Keratinocyte (primary cell): ENCODE results near the gene CACNA1B. TPM values are rescaled to one million over a fixed set of nuclear protein-coding genes. Genes with fewer than 3 reads are reported as not detected.

Experiments used
- DNase-seq: peaks from one replicate; pipeline ENCODE4 v3.0.0-alpha.2; 2011; ENCODE audit warnings: low read depth, missing footprints, low spot score
- FAIRE-seq: peaks from 2 replicates; lab custom pipeline; 2011; peaks lifted over from hg19 to GRCh38; lab: Jason Lieb, UNC
- H2AFZ ChIP-seq: 2 replicates; pipeline ENCODE4 v1.6.0; 2012; ENCODE audit warnings: low read length, control low read depth, inconsistent platforms; ENCODE audit not compliant: control insufficient read depth
- H3K27ac ChIP-seq: 2 replicates; pipeline ENCODE4 v1.5.1; 2011; ENCODE audit warnings: low read length; ENCODE audit not compliant: control insufficient read depth, insufficient read depth
- H3K27me3 ChIP-seq: 3 replicates; pipeline ENCODE4 v1.6.0; 2011; ENCODE audit warnings: low read length; ENCODE audit not compliant: control insufficient read depth, insufficient read depth; ENCODE audit errors: extremely low read depth
- H3K36me3 ChIP-seq, 2 experiments: 2 replicates in 1 of 2; 3 replicates in 1 of 2; pipeline ENCODE4 v1.5.1; 2011; ENCODE audit warnings: low read length in 2 of 2, mild to moderate bottlenecking in 1 of 2; ENCODE audit not compliant: control insufficient read depth in 2 of 2, insufficient read depth in 2 of 2; ENCODE audit errors: extremely low read depth in 1 of 2
- H3K4me1 ChIP-seq: 3 replicates; pipeline ENCODE4 v1.5.1; 2011; ENCODE audit warnings: low read length; ENCODE audit not compliant: control insufficient read depth, insufficient read depth; ENCODE audit errors: extremely low read depth
- H3K4me2 ChIP-seq: 3 replicates; pipeline ENCODE4 v1.6.0; 2011; ENCODE audit warnings: low read depth, low read length; ENCODE audit not compliant: control insufficient read depth, insufficient read depth; ENCODE audit errors: extremely low read depth
- H3K4me3 ChIP-seq, 3 experiments: fragments of 200-600 bp in 1 of 3; sonication (generic) in 1 of 3; 2 replicates in 2 of 3; 3 replicates in 1 of 3; pipeline ENCODE4 v1.5.1; 2011 to 2016; ENCODE audit warnings: low read length in 3 of 3, mild to moderate bottlenecking in 3 of 3, control low read depth in 2 of 3, inconsistent platforms in 1 of 3, low read depth in 1 of 3, mixed read lengths in 1 of 3, mixed run types in 1 of 3, moderate library complexity in 1 of 3; ENCODE audit not compliant: control insufficient read depth in 2 of 3, insufficient read depth in 2 of 3; ENCODE audit errors: extremely low read depth in 1 of 3
- H3K79me2 ChIP-seq: 2 replicates; pipeline ENCODE4 v1.6.0; 2012; ENCODE audit warnings: low read length; ENCODE audit not compliant: control insufficient read depth, insufficient read depth
- H3K9ac ChIP-seq: 3 replicates; pipeline ENCODE4 v1.6.0; 2011; ENCODE audit warnings: low read length; ENCODE audit not compliant: control insufficient read depth, insufficient read depth; ENCODE audit errors: extremely low read depth
- H3K9me1 ChIP-seq: 3 replicates; pipeline ENCODE4 v1.6.0; 2011; ENCODE audit warnings: low read length; ENCODE audit not compliant: control insufficient read depth, insufficient read depth; ENCODE audit errors: extremely low read depth
- H3K9me3 ChIP-seq: 2 replicates; pipeline ENCODE4 v1.5.1; 2012; ENCODE audit warnings: low read depth, low read length; ENCODE audit not compliant: control insufficient read depth
- H4K20me1 ChIP-seq: 3 replicates; pipeline ENCODE4 v1.6.0; 2011; ENCODE audit warnings: low read length; ENCODE audit not compliant: control insufficient read depth, insufficient read depth; ENCODE audit errors: extremely low read depth
- CTCF ChIP-seq, 3 experiments: IDR thresholded peaks in 1 of 3; conservative IDR thresholded peaks in 1 of 3; optimal IDR thresholded peaks in 1 of 3; 2 replicates in 2 of 3; 3 replicates in 1 of 3; pipeline versions ENCODE3 to v1.5.1; 2011; ENCODE audit warnings: low read length in 3 of 3, mild to moderate bottlenecking in 3 of 3, moderate library complexity in 2 of 3, control low read depth in 1 of 3, inconsistent platforms in 1 of 3; ENCODE audit not compliant: insufficient read depth in 2 of 3; ENCODE audit errors: extremely low read depth in 1 of 3
- EZH2 ChIP-seq: IDR thresholded peaks from one replicate; pipeline ENCODE4 v1.6.1; 2012; ENCODE audit warnings: inconsistent platforms, mild to moderate bottlenecking, low read length, moderate library complexity
- dilution Hi-C: fragments of 300-500 bp; cut with MboI; formaldehyde crosslinking; loops from one replicate; pipeline ENCODE4 v1.7.0; 2020; ENCODE audit warnings: low sequenced_read_pairs; ENCODE audit not compliant: extremely low pct_ligation_motif_present
- polyA plus RNA-seq, 5 experiments: library from polyadenylated mRNA; depleted of rRNA in 3 of 5; stranded (reverse) in 3 of 5; stranded (forward) in 1 of 5; unstranded in 1 of 5; fragments of >200 nt; gene quantifications; 1 replicate in 1 of 5; 2 replicates in 3 of 5; 3 replicates in 1 of 5; pipeline versions ENCODE4 v1.2.1 to v1.2.3, GENCODE V29; 2011 to 2012; ENCODE audit warnings: missing spikeins in 2 of 5, low read depth in 1 of 5, low replicate concordance in 1 of 5

Gene CACNA1B
- polyA plus RNA-seq, 1 donor (not counting 4 experiments of a cell fraction or from before 2014, with no cell fraction given): 0.01 TPM

GRCh38 chr9:138116521-138116920, 238.9 kb downstream of the CACNA1B start:
- H3K9ac ChIP-seq: no peak overlapping the region
- DNase-seq (no peak), FAIRE-seq (no peak)
- no peaks in the 10 kb centered on the region for H3K27me3 ChIP-seq
- no peaks in the 10 kb centered on the region for H3K4me1 ChIP-seq
- H3K27ac ChIP-seq: no peak overlapping the region
- no peaks in the 10 kb centered on the region for H3K9me1 ChIP-seq
- H3K79me2 ChIP-seq: no peaks in the 10 kb centered on the region
- H2AFZ ChIP-seq: no peak overlapping the region
- TF ChIP-seq CTCF (optimal IDR thresholded peaks at IDR 0.05 in 1 of 3, IDR thresholded peaks at IDR 0.05 in 1 of 3, conservative IDR thresholded peaks at IDR 0.05 in 1 of 3; ENCODE audit: extremely low read depth in 1 of 3, insufficient read depth in 2 of 3, low read length in 3 of 3) (no peak), EZH2 (no peak)
- dilution Hi-C loops: no loop called here
- no peaks in the 10 kb centered on the region for H3K36me3 ChIP-seq
- no peaks in the 10 kb centered on the region for H4K20me1 ChIP-seq
- H3K9me3 ChIP-seq: peaks cover 6% of the 10 kb centered on the region
- no peak overlapping the region for H3K4me3 ChIP-seq
- no peak overlapping the region for H3K4me2 ChIP-seq

GRCh38 chr9:138117101-138117750, 239.6 kb downstream of the CACNA1B start:
- dilution Hi-C loops: no loop called here
- TF ChIP-seq CTCF (optimal IDR thresholded peaks at IDR 0.05 in 1 of 3, IDR thresholded peaks at IDR 0.05 in 1 of 3, conservative IDR thresholded peaks at IDR 0.05 in 1 of 3; ENCODE audit: extremely low read depth in 1 of 3, insufficient read depth in 2 of 3, low read length in 3 of 3) (no peak), EZH2 (no peak)
- no peak for DNase-seq

More at GRCh38 chr9:138117101-138117750, 239.6 kb downstream of the CACNA1B start:
- H3K4me2 ChIP-seq: no peak overlapping the region
- H2AFZ ChIP-seq: no peak overlapping the region
- H3K27me3 ChIP-seq: no peaks in the 10 kb centered on the region
- no peaks in the 10 kb centered on the region for H3K9me1 ChIP-seq
- no peaks in the 10 kb centered on the region for H3K36me3 ChIP-seq
- no peaks in the 10 kb centered on the region for H3K4me1 ChIP-seq
- H4K20me1 ChIP-seq: no peaks in the 10 kb centered on the region
- peaks cover 6% of the 10 kb centered on the region for H3K9me3 ChIP-seq
- FAIRE-seq: no peak
- no peaks in the 10 kb centered on the region for H3K79me2 ChIP-seq
- H3K4me3 ChIP-seq: no peak overlapping the region
- no peak overlapping the region for H3K27ac ChIP-seq
- no peak overlapping the region for H3K9ac ChIP-seq
